Right cardiac atrium (tissue), 5 donors: ENCODE data around the gene TFF2. TPM values are rescaled to one million over a fixed set of nuclear protein-coding genes. Genes with fewer than 3 reads are reported as not detected.
A peak's percentile ranks its signal among the peaks of the same experiment; 100 is the strongest.

Source experiments
- ATAC-seq, 2 donors: fragments of 200-7000 bp; cut with Tn5 transposase; one replicate each; pipeline versions ENCODE4 v1.8.0 to v1.9.1; 2020; ENCODE audit warnings: moderate library complexity in 2 of 2, mild to moderate bottlenecking in 1 of 2
- DNase-seq, 3 donors: peaks; one replicate each; pipeline ENCODE4 v3.0.0-alpha.2; 2020
- H3K27ac ChIP-seq: one replicate; pipeline ENCODE4 v1.5.1; 2013; ENCODE audit warnings: mild to moderate bottlenecking, low read length, control low read depth, moderate library complexity
- H3K27me3 ChIP-seq: one replicate; pipeline ENCODE4 v1.6.1; 2013; ENCODE audit not compliant: control insufficient read depth, insufficient read depth
- H3K4me1 ChIP-seq: one replicate; pipeline ENCODE4 v1.6.1; 2013; ENCODE audit warnings: low read length; ENCODE audit not compliant: control insufficient read depth, insufficient read depth
- H3K4me3 ChIP-seq: one replicate; pipeline ENCODE4 v1.5.1; 2013; ENCODE audit warnings: low read length, control low read depth
- H3K9me3 ChIP-seq: one replicate; pipeline ENCODE4 v1.6.1; 2013; ENCODE audit warnings: low read length; ENCODE audit not compliant: control insufficient read depth
- WGBS: extraction: QIAGEN DNeasy Blood & Tissue Kit; methylation state at CpG from one replicate; pipeline ENCODE4 v1.1.7; 2013; 5-methylcytosine and 5-hydroxymethylcytosine counted together
- intact Hi-C, 4 donors: fragments of 100-400 bp; cut with DNase I; formaldehyde crosslinking; loops; one replicate each; pipeline versions ENCODE4 v1.11.0 to v1.14.0; 2022 to 2023
- polyA plus RNA-seq: library from polyadenylated mRNA; stranded (reverse); fragments of 200-250 nt; gene quantifications from one replicate; pipeline ENCODE4 v1.2.3, GENCODE V29; 2013
- total RNA-seq, 4 donors: library from RNA; stranded (reverse); fragmentation: NEBNext Ultra II Directional; extraction: Animal tissue kit (Norgen Biotek cat#: 25700); gene quantifications; one replicate each; pipeline ENCODE4 v1.2.1, GENCODE V29; 2021
- donor health status: healthy with polysubstance abuse.
- donor health status: DM: no; HTN: yes; CAD: no.
- donor health status: DM: no; HTN: no; CAD: no.
- donor health status: DM: no; HTN: yes; CAD: no; lungs with severe emphysema.
- donor health status: DM: yes; HTN: yes; CAD: no.

The TFF2 gene
- total and polyA plus RNA-seq, 5 donors = not detected

- 80% methylated on average over 10 of the region's 10 CpGs for WGBS
- Histone ChIP-seq H3K27ac (no peak overlapping the region), H3K9me3 (no peaks in the 10 kb centered on the region), H3K27me3 (no peaks in the 10 kb centered on the region), H3K4me1 (no peaks in the 10 kb centered on the region), H3K4me3 (no peak overlapping the region)
- intact Hi-C loops = no loop called here
- ATAC-seq (no peak), DNase-seq (no peak)
Observed at GRCh38 chr21:42343101-42343500, 7.7 kb downstream of the TFF2 start.

GRCh38 chr21:42341776-42342542 is 8.8 kb downstream of the TFF2 start:
- DNase-seq (no peak), ATAC-seq (no peak)
- Histone ChIP-seq H3K9me3 (no peaks in the 10 kb centered on the region), H3K4me3 (no peak overlapping the region), H3K4me1 (no peaks in the 10 kb centered on the region), H3K27ac (no peak overlapping the region), H3K27me3 (no peaks in the 10 kb centered on the region)
- WGBS = 80% methylated on average over 15 of the region's 15 CpGs
- intact Hi-C loops = no loop called here

- intact Hi-C loops = no loop called here
- H3K4me3 ChIP-seq = no peak overlapping the region
- 83% methylated on average over 24 of the region's 24 CpGs for WGBS
- ATAC-seq (no peak), DNase-seq (no peak)
- H3K9me3 ChIP-seq = no peaks in the 10 kb centered on the region
- no peak overlapping the region for H3K27ac ChIP-seq
- no peaks in the 10 kb centered on the region for H3K4me1 ChIP-seq
- no peaks in the 10 kb centered on the region for H3K27me3 ChIP-seq
Observed at GRCh38 chr21:42340187-42341050, 10.4 kb downstream of the TFF2 start.

- Histone ChIP-seq H3K9me3 (no peaks in the 10 kb centered on the region), H3K4me3 (no peak overlapping the region), H3K27me3 (no peaks in the 10 kb centered on the region), H3K27ac (no peak overlapping the region), H3K4me1 (no peaks in the 10 kb centered on the region)
- no peak for ATAC-seq
- WGBS = 92% methylated on average over 17 of the region's 17 CpGs
- no peak for DNase-seq
- intact Hi-C loops = no loop called here
Observed at GRCh38 chr21:42338729-42339715, 11.8 kb downstream of the TFF2 start.

- intact Hi-C loops = no loop called here
- no peak overlapping the region for H3K4me3 ChIP-seq
- H3K27me3 ChIP-seq = no peaks in the 10 kb centered on the region
- 39% methylated on average over 23 of the region's 23 CpGs for WGBS
- no peaks in the 10 kb centered on the region for H3K9me3 ChIP-seq
- H3K4me1 ChIP-seq = no peaks in the 10 kb centered on the region
- DNase-seq (peak in 2 of 3 donors; percentile 56 to 79), ATAC-seq (peak; percentile 72 to 85)
- H3K27ac ChIP-seq = no peak overlapping the region
Observed at GRCh38 chr21:42337830-42338728, 12.7 kb downstream of the TFF2 start.

GRCh38 chr21:42337276-42337675 is 13.5 kb downstream of the TFF2 start:
- H3K4me3 ChIP-seq = no peak overlapping the region
- intact Hi-C loops = no loop called here
- no peaks in the 10 kb centered on the region for H3K9me3 ChIP-seq
- WGBS = 93% methylated on average over 4 of the region's 4 CpGs
- H3K4me1 ChIP-seq = no peaks in the 10 kb centered on the region
- ATAC-seq (no peak), DNase-seq (no peak)
- no peaks in the 10 kb centered on the region for H3K27me3 ChIP-seq
- H3K27ac ChIP-seq = no peak overlapping the region

GRCh38 chr21:42336054-42336453 is 14.7 kb downstream of the TFF2 start:
- no peak for DNase-seq
- H3K4me1 ChIP-seq = no peaks in the 10 kb centered on the region
- H3K27ac ChIP-seq = no peak overlapping the region
- no peaks in the 10 kb centered on the region for H3K27me3 ChIP-seq
- ATAC-seq = no peak
- 23% methylated on average over 10 of the region's 10 CpGs for WGBS
- intact Hi-C loops = no loop called here
- no peak overlapping the region for H3K4me3 ChIP-seq
- H3K9me3 ChIP-seq = peaks cover 2% of the 10 kb centered on the region

- Histone ChIP-seq H3K4me3 (no peak overlapping the region), H3K4me1 (no peaks in the 10 kb centered on the region), H3K27me3 (no peaks in the 10 kb centered on the region), H3K27ac (no peak overlapping the region), H3K9me3 (peaks cover 2% of the 10 kb centered on the region)
- no peak for ATAC-seq
- intact Hi-C loops = no loop called here
- WGBS = 81% methylated on average over 5 of the region's 5 CpGs
- no peak for DNase-seq
Observed at GRCh38 chr21:42332557-42333317, 18.1 kb downstream of the TFF2 start.

GRCh38 chr21:42331660-42332059 is 19.1 kb downstream of the TFF2 start:
- H3K27me3 ChIP-seq = no peaks in the 10 kb centered on the region
- DNase-seq (no peak), ATAC-seq (no peak)
- no peak overlapping the region for H3K27ac ChIP-seq
- intact Hi-C loops = no loop called here
- H3K9me3 ChIP-seq = peaks cover 2% of the 10 kb centered on the region
- H3K4me1 ChIP-seq = no peaks in the 10 kb centered on the region
- no peak overlapping the region for H3K4me3 ChIP-seq
